Measurements from ENCODE around the gene RNF224. TPM values are rescaled to one million over a fixed set of nuclear protein-coding genes. Genes with fewer than 3 reads are reported as not detected.
"Not testable (repeated sequence)": the region's sequence is repeated elsewhere in the genome, so short reads cannot be mapped to it uniquely, and the experiment has no call there.

RNF224 gene
- total RNA-seq, 1 donor from 2014 or later = 0.95 TPM

DNA sequence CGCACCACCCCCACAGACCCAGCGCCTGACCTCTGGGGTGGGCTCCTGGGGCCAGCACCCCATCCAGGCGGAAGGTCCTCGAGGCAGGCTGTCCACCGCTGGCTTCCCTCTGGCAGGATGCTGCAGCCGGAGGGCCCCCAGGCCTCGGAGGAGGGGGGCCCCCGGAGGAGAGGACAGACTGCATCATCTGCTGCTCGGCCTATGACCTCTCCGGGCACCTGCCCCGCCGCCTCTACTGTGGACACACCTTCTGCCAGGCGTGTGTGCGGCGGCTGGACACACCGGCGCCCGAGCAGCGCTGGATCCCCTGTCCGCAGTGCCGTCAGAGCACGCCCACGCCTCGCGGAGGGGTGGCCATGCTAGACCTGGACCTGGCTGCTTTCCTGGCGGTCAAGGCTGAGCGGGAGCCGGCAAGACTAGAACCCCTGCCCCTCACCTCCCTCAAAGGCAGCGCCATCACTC is 1.2 kb downstream of the RNF224 start:
- no peak for DNase-seq (ENCODE audit: low spot score)

DNA sequence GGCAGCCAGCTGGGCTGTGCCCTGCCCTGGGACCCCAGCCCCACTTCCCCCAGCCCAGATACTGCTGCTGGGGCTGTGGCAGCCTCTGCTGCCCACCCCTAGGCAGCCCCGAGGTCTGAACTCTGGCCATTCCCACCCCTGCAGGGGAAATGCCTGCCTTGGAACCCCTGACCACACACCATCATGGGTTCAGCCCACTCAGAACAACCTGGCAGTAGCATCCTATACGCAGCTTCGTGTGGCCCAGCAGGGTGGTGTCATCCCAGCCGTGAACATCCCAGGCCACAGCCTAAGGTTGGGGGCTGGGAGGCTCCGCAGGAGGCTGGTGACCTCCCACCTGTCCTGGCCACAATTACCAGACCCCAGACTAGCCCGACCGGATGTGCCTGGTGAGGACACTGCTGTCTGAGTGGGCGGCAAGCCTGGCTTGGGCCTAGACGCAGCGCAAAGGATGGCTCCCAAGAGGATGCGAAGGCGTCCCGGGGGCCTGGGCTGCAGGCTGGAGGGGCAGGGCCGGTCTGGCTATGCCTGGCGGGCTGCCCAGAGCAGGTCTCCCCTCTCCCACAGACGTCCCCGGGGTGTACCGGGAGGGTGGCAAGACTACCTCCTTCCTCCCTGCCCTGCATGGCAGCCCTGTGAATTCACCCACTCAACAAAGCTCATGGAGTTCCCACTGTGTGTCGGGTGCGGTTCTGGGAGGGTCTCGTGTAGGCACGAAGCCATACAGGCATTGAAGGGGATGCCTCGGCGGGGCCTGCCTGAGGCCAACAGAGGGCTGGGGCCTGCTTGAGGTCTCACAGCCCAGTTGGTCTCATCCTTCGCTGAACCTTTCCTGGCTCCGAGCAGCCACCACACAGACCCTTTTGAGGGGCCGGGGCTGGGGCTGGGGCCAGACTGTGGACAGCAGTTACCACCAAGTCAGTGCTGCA is 1.9 kb downstream of the RNF224 start:
- no peak for DNase-seq (ENCODE audit: low spot score)

DNA sequence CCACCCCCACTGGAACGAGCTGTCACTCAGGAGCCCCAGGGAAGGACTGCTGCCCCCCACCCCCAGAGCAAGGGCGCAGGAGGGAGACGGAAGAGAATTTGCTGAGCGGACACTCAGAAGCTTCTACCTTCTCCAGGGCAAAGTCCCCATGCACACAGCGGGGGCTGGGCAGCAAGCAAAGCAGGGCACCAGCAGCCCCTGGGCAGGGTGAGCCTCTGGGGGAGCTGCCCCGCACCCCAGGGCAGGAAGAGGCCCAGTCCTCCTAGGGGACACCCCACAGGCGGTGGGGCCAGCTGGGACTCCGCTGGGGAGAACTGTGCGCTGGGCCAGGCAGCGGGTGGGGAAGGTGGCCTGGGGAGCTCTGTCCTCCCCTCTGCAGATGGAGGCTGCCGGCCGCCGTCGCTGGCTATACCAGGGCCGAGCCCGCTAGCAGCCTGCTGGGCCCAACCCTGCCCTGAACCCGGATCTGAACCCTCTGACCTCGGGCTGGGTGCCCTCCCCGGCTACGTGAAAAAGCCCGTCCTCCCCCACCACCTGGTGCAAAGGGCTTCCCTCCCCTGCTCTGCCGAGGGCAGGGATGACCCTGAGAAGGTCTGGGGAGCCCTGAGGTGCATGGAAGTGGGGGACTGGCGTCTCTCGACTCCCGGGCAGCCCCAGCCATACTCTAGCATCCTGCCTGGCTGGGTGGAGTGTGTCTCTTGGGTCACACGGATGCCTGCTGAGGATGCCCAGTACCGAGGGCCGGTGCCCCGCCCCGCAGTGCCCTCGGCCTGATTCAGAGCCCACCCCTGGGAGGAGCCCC is 2.8 kb downstream of the RNF224 start:
- DNase-seq (ENCODE audit: low spot score) = no peak

DNA sequence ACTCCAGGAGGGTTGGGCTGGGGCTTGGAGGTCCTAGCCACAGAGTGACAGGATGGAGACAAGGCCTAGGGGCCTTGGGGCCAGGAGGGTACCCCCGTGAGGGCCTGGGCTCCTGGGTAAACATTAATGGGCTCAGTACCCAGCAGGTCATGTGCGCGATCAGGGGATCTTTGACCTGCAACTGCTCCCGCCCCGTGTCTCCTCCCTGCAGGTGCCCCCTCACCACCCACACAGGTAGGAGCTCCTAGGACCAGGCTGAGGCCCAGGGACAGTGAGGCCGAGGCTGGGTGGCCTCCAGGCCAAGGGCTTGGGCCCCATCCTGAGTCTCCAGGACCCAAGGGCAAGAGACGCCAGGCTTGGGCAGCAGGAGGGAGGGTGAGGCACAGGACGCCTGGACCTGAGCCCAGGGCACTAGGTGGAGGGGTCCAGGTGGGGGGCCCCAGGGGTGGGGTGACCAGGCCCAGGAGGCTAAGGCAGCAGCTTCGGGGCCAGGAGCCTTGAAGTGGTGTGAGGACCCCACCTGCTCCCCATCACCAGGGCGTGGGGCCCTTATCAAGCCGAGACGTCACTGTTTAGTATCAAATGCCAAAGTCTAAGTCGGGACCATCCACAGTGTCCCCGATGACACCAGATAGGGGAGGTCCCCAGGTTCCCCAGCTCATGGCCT is 3.5 kb downstream of the RNF224 start, which contains the start of gene SLC34A3:
Gene SLC34A3, plus strand, starts transcription at position 197 of the 667 bp plus-strand sequence. CDS start 802 bp downstream, outside the sequence.
- no peak for DNase-seq (ENCODE audit: low spot score)

DNA sequence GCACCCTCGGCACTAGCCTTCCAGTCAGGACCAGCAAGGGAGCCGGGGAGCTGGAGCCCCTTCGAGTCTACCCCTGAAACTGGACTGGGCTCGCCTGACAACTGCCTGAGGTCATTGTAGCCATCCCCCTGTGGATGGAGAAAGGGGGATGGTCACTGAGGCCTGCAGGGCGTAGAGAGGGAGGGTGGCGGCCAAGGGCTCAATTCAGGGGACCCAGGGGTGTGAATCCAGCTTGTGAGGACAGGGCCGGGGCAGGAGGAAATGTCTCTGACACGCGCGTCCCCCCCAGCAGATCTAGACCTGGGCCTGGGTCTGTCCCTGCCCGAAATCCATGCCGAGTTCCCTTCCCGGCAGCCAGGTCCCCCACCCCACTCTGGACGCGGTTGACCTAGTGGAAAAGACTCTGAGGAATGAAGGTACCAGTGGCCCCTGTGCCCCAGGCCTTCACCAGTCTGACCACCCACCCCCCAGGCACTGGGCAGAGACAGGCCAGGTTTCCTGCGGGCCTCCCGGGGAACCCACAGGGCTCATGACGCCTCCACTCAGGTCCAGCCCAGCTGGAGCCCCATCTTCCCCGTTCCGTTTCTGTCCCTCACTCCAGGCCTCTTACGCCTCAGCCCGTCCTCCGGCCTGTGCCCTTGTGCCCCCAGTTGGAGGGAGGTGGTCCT is 4.2 kb downstream of the RNF224 start:
- no peak for DNase-seq (ENCODE audit: low spot score)

DNA sequence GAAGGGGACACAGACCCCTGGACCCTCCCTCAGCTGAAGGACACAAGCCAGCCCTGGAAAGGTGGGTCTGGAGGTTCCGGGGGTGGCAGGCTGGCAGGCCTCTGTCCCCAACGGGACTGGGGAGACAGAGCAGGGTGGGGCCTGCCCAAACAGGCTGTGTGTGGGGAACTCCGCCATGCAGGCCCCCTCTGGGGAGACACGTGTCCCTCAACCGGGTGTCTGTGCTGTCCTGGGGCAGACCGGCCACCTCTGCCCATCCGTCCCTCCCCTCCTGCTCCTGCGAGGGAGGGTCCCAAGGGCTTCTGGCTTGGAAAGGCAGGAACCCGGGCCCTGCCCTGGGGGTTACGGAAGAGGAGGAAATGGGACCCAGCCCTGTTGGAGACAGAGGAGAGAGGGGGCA is 4.8 kb downstream of the RNF224 start:
- no peak for DNase-seq (ENCODE audit: low spot score)

DNA sequence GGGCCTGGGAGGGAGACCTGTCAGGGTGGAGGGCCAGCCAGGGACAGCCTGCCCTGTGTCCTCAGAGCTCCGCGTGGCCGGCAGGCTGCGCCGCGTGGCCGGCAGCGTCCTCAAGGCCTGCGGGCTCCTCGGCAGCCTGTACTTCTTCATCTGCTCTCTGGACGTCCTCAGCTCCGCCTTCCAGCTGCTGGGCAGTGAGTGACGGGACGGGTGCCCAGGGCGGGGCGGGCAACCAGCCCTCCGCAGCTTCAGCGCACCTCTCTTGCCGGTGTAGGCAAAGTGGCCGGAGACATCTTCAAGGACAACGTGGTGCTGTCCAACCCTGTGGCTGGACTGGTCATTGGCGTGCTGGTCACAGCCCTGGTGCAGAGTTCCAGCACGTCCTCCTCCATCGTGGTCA is 5.2 kb downstream of the RNF224 start:
- DNase-seq (ENCODE audit: low spot score) = no peak

DNA sequence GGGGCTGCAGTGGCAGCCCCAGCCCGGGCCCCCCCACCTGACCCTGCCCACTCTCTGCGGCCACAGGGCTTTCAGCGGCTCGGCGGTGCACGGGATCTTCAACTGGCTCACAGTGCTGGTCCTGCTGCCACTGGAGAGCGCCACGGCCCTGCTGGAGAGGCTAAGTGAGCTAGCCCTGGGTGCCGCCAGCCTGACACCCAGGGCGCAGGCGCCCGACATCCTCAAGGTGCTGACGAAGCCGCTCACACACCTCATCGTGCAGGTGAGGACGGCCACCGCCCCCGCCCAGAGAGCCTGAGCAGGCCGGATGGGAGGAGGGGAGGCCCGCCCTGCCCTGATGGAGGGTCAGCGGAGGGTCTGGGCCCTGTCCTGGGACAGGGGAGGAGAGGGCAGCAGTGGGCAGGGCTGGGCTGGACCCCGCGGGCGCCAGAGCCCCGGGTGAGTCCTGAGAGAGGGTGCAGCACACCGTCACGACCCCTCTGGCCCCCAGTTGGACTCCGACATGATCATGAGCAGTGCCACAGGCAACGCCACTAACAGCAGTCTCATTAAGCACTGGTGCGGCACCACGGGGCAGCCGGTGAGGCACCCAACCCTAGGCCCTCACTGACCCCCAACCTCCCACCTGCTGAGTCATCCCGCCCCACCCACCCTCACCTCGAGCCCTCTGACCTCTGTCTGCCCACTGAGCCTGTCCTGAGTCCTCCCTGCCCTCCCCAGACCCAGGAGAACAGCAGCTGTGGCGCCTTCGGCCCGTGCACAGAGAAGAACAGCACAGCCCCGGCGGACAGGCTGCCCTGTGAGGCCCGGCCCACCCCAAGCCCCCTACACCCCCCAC is 6.1 kb downstream of the RNF224 start:
- DNase-seq (ENCODE audit: low spot score) = no peak

DNA sequence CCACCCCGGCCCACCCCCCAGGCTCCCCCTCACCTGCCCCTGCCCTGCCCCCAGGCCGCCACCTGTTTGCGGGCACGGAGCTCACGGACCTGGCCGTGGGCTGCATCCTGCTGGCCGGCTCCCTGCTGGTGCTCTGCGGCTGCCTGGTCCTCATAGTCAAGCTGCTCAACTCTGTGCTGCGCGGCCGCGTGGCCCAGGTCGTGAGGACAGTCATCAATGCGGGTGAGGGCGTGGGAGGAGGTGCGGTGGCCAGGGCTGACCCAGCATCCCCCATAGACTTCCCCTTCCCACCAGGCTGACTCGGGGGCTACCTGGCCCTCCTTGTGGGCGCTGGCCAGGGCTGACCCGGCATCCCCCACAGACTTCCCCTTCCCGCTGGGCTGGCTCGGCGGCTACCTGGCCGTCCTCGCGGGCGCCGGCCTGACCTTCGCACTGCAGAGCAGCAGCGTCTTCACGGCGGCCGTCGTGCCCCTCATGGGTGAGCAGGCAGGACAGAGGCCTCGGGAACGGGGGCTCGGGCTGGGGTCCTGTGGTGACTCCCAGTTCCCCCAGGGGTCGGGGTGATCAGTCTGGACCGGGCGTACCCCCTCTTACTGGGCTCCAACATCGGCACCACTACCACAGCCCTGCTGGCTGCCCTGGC is 6.9 kb downstream of the RNF224 start:
- no peak for DNase-seq (ENCODE audit: low spot score)

DNA sequence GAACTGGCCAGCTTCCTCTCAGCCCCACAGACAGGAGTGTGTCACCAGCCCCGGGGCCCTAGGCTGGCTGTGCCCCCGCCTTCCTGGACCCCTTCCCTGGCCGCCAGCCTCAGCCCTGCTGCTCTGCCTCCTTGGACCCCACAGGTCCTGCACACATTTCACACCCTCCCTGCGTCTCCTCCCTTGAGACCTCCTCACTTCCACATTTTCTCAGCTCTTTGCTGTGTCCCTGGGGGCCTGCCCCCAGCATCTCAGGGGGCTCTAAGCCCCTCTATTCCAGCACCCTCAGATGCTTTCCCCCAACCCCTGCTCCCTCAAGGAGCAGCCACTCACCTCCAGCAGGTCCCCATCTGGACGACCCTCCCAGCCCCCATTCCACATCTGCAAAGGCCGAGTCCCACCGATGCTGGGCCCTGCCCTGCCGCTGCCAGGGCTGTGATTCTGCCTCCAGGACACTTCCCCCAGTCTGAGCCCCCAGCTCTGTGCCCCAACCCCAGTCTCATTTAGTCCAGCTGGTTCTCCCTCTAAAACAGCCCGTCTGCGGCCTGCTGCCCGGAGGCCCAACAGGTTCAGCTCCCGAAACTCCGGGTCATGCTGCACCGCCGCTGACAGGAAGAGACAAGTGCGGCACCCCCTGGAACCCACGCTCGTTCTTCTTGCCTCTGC is 7.6 kb downstream of the RNF224 start:
- no peak for DNase-seq (ENCODE audit: low spot score)

DNA sequence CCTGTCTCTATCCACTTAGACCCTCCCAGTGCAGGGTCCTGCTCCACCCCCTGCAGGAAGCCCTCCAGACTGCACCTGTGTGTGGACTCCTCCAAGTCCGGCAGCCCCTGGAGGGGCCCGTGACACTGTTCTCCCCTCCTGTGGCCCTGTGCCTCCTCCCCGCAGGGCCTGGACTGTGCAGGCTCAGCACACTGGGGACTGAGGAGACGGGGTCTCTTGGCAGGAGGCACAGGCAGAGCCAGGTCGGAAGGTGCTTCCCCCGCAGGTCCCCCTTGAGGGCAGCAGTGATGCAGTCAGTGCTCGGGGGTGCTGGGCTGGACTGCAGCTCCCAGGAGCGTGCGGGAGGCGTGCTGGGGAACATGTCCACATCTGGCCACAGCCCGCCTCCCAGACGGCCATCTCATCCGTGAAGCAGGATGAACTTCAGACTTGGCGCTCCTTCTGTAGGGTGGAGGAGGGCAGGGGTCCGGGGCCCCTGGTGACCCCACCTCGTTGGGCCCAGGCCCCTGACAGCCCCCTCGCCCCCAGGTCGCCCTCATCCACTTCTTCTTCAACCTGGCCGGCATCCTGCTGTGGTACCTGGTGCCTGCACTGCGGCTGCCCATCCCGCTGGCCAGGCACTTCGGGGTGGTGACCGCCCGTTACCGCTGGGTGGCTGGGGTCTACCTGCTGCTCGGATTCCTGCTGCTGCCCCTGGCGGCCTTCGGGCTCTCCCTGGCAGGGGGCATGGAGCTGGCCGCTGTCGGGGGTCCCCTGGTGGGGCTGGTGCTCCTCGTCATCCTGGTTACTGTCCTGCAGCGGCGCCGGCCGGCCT is 8.3 kb downstream of the RNF224 start:
- no peak for DNase-seq (ENCODE audit: low spot score)

DNA sequence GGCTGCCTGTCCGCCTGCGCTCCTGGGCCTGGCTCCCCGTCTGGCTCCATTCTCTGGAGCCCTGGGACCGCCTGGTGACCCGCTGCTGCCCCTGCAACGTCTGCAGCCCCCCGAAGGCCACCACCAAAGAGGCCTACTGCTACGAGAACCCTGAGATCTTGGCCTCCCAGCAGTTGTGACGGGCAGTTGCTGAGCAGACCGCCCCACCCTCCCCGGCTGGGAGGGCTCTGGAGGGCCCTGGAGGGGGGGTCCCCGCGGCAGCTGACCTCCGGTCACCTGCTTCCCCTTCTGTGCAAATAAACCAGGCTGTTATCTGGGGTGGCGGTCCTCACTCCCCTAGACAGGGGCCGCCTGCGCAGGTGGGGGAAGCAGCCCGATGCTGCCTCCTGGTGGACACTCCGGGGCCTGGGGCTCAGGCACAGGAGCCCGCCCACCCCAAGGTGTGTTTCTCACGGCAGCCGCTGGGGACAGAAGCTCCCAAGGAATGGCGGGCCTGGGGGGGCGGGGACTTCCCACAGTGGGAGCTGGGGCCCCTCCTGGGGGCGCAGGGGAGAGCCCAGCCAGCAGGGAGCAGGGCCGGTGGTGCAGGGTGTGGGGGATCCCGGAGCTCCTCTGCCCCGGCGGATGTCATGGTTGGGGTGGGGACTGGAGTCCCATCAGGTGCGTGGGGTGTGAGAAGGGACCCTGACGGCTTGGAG is 9.1 kb downstream of the RNF224 start:
- DNase-seq (ENCODE audit: low spot score) = peak; percentile 85

DNA sequence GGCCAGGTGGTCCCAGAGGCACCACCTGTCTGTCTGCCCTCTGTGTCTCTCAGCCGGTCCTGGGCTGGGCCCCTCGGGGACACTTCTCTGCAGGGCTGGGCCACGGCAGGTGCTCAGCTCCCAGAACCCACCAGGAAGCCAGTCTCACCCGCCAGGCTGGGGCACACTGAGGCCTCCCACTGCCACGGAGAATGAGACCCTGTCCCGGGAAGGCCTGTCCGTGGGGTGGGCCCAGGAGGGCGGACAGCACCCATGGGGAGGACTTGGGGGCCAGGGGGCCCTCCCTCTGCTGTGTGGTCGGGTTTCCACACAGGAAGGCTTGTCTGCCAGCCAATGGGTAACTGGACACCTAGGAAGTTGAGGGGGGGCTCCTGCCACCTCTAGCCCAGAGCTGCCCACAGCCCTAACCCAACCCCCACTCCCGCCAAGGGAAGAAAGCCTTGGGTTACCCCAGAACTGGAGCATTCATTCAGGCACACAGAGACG is 9.7 kb downstream of the RNF224 start:
- DNase-seq (ENCODE audit: low spot score) = no peak

DNA sequence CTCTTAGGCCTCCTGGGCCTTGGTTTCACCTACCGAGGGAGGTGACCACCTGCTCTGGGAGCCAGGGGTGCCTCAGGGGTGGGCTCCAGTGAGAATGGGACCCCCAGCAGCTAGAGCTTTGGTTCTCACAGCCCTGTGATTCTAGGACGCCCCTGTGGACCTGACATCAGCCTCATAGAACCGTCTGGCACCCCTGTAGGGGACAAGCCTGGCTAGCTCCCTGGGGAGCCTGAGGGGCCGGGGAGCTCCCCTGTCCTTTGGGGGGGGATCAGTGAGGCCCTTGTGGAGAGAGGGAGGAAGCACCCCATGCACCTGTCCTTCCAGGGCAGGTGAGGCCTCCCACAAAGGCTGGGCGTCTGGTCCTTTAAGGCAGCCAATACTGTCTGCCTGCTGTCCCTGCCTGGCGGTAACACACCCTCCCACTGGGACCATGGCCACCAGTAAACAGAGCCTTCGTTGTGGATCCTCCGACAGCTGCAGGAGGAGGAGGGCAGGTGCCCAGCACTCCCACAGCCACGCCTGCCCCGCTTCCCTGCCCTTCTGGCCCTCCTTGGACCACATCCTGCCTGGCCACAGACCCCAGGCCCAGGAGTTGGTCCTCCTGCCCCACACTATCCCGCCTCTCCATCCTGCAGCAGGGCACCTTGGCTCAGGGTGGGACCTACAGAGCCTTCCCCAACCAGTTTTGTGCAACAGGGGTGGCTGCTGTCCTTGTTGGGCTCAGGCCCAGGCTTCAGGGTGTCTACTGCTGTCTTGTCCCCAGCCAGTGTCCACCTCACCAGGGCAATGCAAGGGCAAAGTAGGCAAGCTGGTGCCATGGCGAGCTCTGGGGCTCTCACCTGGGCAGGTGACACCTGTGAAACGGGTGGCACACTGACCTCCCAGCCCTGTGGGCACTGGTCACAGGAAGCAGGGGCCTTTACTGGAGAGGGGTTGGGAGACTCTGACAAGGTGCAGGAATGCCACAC is 10.7 kb downstream of the RNF224 start:
- no peak for DNase-seq (ENCODE audit: low spot score)

DNA sequence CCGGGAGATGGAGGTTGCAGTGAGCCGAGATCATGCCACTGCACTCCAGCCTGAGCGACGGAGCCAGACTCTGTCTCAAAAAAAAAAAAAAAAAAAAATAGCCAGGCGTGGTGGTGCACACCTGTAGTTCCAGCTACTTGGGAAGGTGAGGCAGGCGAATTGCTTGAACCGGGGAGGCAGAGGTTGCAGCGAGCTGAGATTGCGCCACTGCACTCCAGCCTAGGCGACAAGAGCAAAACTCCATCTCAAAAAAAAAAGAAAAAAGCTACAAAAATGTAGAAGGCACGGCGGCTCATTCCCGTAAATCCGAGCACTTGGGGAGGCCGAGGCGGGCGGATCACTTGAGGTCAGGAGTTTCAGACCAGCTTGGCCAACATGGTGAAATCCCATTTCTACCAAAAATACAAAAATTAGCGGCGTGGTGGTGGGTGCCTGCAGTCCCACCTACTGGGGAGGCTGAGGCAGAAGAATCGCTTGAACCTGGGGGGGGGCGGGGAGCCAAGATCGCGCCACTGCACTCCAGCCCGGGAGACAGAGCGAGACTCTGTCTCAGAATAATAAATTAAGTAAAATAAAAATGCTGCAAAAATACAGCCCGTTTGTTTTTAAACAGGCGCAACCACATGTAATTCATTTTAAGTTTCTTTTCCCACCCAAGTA is 12.4 kb downstream of the RNF224 start:
- DNase-seq (ENCODE audit: low spot score) = not testable (repeated sequence)

DNA sequence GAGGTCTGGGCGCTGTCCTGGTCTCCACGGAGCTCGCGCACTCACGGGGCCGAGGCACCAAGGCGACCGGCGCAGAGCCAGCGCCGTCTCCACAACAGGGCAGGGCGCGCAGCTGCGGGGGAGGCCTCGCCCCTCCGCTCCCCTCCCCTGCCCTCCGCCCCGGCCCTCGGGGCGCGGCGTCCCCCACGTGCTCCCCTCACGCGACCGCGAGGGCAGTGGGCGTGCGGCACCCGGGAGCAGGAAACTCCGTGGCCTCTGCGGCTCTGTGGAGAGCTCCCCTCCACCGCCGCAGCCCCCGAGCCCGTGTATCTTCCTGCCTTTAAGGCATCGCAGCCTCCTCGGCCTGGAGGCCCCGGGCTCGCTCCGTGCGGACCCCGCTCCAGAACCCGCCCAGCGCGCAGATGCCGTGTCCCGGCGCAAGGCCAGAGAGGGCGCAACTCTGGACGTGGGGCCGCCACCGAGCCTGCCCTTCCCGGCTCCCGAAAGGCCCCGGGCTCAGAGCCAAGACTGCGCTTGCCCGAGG is 13.1 kb downstream of the RNF224 start:
- DNase-seq (ENCODE audit: low spot score) = peak; percentile 60
